ENCODE measurements around the gene CCDC157.

The CCDC157 gene

DNA sequence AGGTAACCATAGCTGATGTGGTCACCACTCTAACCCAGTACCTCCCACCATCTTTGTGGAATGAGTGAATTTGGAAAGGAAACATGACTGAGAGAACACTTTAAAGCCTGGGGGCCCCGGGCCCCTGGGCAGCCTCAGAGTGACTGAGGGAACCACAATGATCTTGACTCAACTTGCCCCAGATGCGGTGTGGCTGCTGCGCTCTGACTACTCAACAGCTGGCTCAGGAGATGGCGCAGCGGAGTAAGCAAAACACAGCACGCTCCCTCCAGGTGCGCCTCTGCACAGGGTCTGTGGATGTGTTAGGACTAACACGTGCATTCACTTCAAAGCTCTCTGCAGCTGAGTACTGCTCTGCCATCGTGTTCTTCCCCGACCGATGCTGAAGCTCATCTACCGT, 24.5 kb downstream of the CCDC157 start:
- Histone ChIP-seq H3K4me3 (ENCODE audit: low read depth, low read length, poor library complexity, severe bottlenecking) (no peak overlapping the region), H3K27ac (ENCODE audit: low read depth, low read length, poor library complexity, severe bottlenecking) (no peak overlapping the region), H3K9me2 (ENCODE audit: low read depth, low read length) (no peaks in the 10 kb centered on the region), H3K9me3 (ENCODE audit: low read length) (no peaks in the 10 kb centered on the region), H3K4me2 (ENCODE audit: low read length) (no peak overlapping the region), H3K36me3 (ENCODE audit: insufficient read depth, low read length) (no peaks in the 10 kb centered on the region), H3F3A (ENCODE audit: insufficient read depth, low read length) (no peaks in the 10 kb centered on the region), H3K9ac (ENCODE audit: low read length) (no peak overlapping the region), H3K27me3 (ENCODE audit: insufficient read depth, low read length) (no peaks in the 10 kb centered on the region), H3K79me2 (ENCODE audit: insufficient read depth, low read length) (no peaks in the 10 kb centered on the region), H4K20me1 (ENCODE audit: insufficient read depth, low read length) (no peaks in the 10 kb centered on the region), H2AFZ (ENCODE audit: low read length) (no peak overlapping the region), H3K4me1 (ENCODE audit: insufficient read depth, low read length, severe bottlenecking) (no peaks in the 10 kb centered on the region)
- no peak for TF ChIP-seq EZH2 (IDR thresholded peaks at IDR 0.05; ENCODE audit: borderline replicate concordance, low read length)
- TF ChIP-seq, protein P1, sequence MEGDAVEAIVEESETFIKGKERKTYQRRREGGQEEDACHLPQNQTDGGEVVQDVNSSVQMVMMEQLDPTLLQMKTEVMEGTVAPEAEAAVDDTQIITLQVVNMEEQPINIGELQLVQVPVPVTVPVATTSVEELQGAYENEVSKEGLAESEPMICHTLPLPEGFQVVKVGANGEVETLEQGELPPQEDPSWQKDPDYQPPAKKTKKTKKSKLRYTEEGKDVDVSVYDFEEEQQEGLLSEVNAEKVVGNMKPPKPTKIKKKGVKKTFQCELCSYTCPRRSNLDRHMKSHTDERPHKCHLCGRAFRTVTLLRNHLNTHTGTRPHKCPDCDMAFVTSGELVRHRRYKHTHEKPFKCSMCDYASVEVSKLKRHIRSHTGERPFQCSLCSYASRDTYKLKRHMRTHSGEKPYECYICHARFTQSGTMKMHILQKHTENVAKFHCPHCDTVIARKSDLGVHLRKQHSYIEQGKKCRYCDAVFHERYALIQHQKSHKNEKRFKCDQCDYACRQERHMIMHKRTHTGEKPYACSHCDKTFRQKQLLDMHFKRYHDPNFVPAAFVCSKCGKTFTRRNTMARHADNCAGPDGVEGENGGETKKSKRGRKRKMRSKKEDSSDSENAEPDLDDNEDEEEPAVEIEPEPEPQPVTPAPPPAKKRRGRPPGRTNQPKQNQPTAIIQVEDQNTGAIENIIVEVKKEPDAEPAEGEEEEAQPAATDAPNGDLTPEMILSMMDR (IDR thresholded peaks at IDR 0.05; ENCODE audit: low read length), result no peak

DNA sequence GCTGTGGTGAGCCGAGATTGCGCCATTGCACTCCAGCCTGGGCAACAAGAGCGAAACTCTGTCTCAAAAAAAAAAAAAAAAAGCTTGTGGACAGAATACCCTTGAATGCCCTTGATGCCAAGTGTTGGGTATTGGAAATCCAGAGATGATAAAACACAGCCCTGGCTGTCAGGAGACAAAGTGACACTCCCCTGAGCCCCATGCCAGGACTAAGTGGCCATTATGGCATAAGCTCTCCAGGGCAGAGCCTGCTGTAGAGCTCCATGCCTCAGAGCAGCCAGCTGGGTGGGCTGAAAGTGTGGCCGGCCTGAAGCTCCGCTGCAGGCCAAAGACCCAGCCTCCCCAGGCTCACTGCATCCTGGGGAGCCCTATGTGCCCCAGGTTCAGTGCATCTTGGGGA, 25.5 kb downstream of the CCDC157 start:
- Histone ChIP-seq H3K4me1 (ENCODE audit: insufficient read depth, low read length, severe bottlenecking) (peaks cover 5% of the 10 kb centered on the region), H3K4me2 (ENCODE audit: low read length) (no peak overlapping the region), H3K27me3 (ENCODE audit: insufficient read depth, low read length) (no peaks in the 10 kb centered on the region), H3K9me3 (ENCODE audit: low read length) (no peaks in the 10 kb centered on the region), H3K36me3 (ENCODE audit: insufficient read depth, low read length) (no peaks in the 10 kb centered on the region), H2AFZ (ENCODE audit: low read length) (no peak overlapping the region), H3F3A (ENCODE audit: insufficient read depth, low read length) (no peaks in the 10 kb centered on the region), H3K79me2 (ENCODE audit: insufficient read depth, low read length) (no peaks in the 10 kb centered on the region), H3K9ac (ENCODE audit: low read length) (no peak overlapping the region), H3K4me3 (ENCODE audit: low read depth, low read length, poor library complexity, severe bottlenecking) (no peak overlapping the region), H3K9me2 (ENCODE audit: low read depth, low read length) (no peaks in the 10 kb centered on the region), H4K20me1 (ENCODE audit: insufficient read depth, low read length) (no peaks in the 10 kb centered on the region), H3K27ac (ENCODE audit: low read depth, low read length, poor library complexity, severe bottlenecking) (no peak overlapping the region)
- no peak for TF ChIP-seq EZH2 (IDR thresholded peaks at IDR 0.05; ENCODE audit: borderline replicate concordance, low read length)
- TF ChIP-seq, protein P1 (IDR thresholded peaks at IDR 0.05; ENCODE audit: low read length), result no peak

DNA sequence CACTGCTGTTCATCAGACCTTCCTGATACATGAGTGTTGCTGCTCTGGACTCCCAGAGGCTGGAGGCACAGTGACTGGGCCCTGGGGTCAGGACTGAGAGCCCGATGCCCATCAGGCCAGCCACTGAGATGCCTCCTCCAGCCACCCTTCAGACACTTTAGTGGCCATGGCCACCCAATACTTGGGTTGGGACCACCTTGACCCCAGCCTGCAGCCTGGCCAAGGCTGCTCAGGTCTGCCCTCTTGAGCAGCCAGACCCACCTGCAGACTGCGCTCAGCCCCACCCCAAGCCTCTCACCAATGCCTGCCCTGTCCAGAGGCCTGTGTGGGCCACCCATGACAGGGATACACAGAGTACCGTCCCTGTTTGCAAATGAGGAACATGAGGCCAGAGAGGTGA, 26.3 kb downstream of the CCDC157 start:
- H3K9me2 ChIP-seq (ENCODE audit: low read depth, low read length), result no peaks in the 10 kb centered on the region
- no peak overlapping the region for H3K4me3 ChIP-seq (ENCODE audit: low read depth, low read length, poor library complexity, severe bottlenecking)
- no peaks in the 10 kb centered on the region for H3K36me3 ChIP-seq (ENCODE audit: insufficient read depth, low read length)
- no peaks in the 10 kb centered on the region for H3K27me3 ChIP-seq (ENCODE audit: insufficient read depth, low read length)
- H3F3A ChIP-seq (ENCODE audit: insufficient read depth, low read length), result no peaks in the 10 kb centered on the region
- no peak overlapping the region for H3K4me2 ChIP-seq (ENCODE audit: low read length)
- H4K20me1 ChIP-seq (ENCODE audit: insufficient read depth, low read length), result no peaks in the 10 kb centered on the region
- H3K9ac ChIP-seq (ENCODE audit: low read length), result no peak overlapping the region
- H3K4me1 ChIP-seq (ENCODE audit: insufficient read depth, low read length, severe bottlenecking), result peaks cover 9% of the 10 kb centered on the region
- H3K9me3 ChIP-seq (ENCODE audit: low read length), result no peaks in the 10 kb centered on the region
- H2AFZ ChIP-seq (ENCODE audit: low read length), result no peak overlapping the region
- TF ChIP-seq, protein P1 (IDR thresholded peaks at IDR 0.05; ENCODE audit: low read length), result no peak
- no peak for TF ChIP-seq EZH2 (IDR thresholded peaks at IDR 0.05; ENCODE audit: borderline replicate concordance, low read length)
- H3K27ac ChIP-seq (ENCODE audit: low read depth, low read length, poor library complexity, severe bottlenecking), result no peak overlapping the region
- no peaks in the 10 kb centered on the region for H3K79me2 ChIP-seq (ENCODE audit: insufficient read depth, low read length)
